Gastroesophageal sphincter (tissue), 4 donors: ENCODE results near the gene MTFP1. TPM values are rescaled to one million over a fixed set of nuclear protein-coding genes. Genes with fewer than 3 reads are reported as not detected.

Source experiments
- ATAC-seq: fragments of 150-250 bp; one replicate; pipeline ENCODE4 v1.9.1; 2016; ENCODE audit warnings: mild to moderate bottlenecking, moderate library complexity
- H3K27ac ChIP-seq, 4 donors: fragments of 200-600 bp; sonication (generic) in 3 of 4; 1 replicate in 3 of 4; 2 replicates in 1 of 4; pipeline ENCODE4 v1.5.1; 2016 to 2019
- H3K27me3 ChIP-seq: fragments of 200-600 bp; sonication (generic); one replicate; pipeline ENCODE4 v1.5.1; 2019
- H3K36me3 ChIP-seq, 2 donors: fragments of 200-600 bp; sonication (generic); one replicate each; pipeline ENCODE4 v1.5.1; 2019; ENCODE audit warnings: control low read depth in 1 of 2
- H3K4me1 ChIP-seq, 3 donors: fragments of 200-600 bp; sonication (generic); 1 replicate in 2 of 3; 2 replicates in 1 of 3; pipeline ENCODE4 v1.5.1; 2016 to 2019; ENCODE audit warnings: control low read depth in 2 of 3
- H3K4me3 ChIP-seq, 2 donors: fragments of 200-600 bp; sonication (generic); one replicate each; pipeline ENCODE4 v1.5.1; 2019; ENCODE audit warnings: mild to moderate bottlenecking in 1 of 2, moderate library complexity in 1 of 2
- H3K9me3 ChIP-seq, 3 donors: fragments of 200-600 bp; sonication (generic); one replicate each; pipeline ENCODE4 v1.5.1; 2017 to 2019; ENCODE audit warnings: control low read depth in 2 of 3
- CTCF ChIP-seq, 4 experiments: fragments of 200-600 bp in 2 of 4; fragments of 450-650 bp in 2 of 4; sonication (generic) in 1 of 4; IDR thresholded peaks; one replicate each; pipeline ENCODE4 v1.5.1; 2017 to 2019; ENCODE audit warnings: antibody characterized with exemption in 4 of 4, mild to moderate bottlenecking in 2 of 4, moderate library complexity in 2 of 4
- EP300 ChIP-seq: sonication (generic); formaldehyde crosslinking; IDR thresholded peaks from one replicate; pipeline ENCODE4 v1.6.1; 2017; ENCODE audit warnings: antibody characterized with exemption, mild to moderate bottlenecking
- POLR2A ChIP-seq, 2 donors: fragments of 450-650 bp; IDR thresholded peaks; one replicate each; pipeline ENCODE4 v1.6.1; 2017; ENCODE audit warnings: antibody characterized with exemption in 2 of 2, mild to moderate bottlenecking in 2 of 2, moderate library complexity in 1 of 2
- POLR2AphosphoS5 ChIP-seq: sonication (generic); formaldehyde crosslinking; IDR thresholded peaks from one replicate; pipeline ENCODE4 v1.6.1; 2017; ENCODE audit warnings: antibody characterized with exemption
- WGBS, 2 donors: methylation state at CpG; one replicate each; pipeline ENCODE4 v1.1.5; 2018; ENCODE audit warnings: low coverage in 1 of 2; 5-methylcytosine and 5-hydroxymethylcytosine counted together
- total RNA-seq, 4 donors: library from RNA; depleted of rRNA; stranded (reverse); fragments of >200 nt; gene quantifications; one replicate each; pipeline ENCODE4 v1.1.0, GENCODE V29; 2016

The MTFP1 gene
- total RNA-seq, 4 donors from 2014 or later = 1.1 to 10.3 (median 6.3) TPM

GRCh38 chr22:30408388-30409102, 17.0 kb upstream of the MTFP1 start:
- Histone ChIP-seq H3K4me3 (no peak overlapping the region), H3K4me1 (no peaks in the 10 kb centered on the region), H3K27ac (no peak overlapping the region), H3K36me3 (peaks cover 0 to 84% of the 10 kb centered on the region in 2 donors), H3K27me3 (no peaks in the 10 kb centered on the region), H3K9me3 (no peaks in the 10 kb centered on the region)
- peak; percentile 48 for ATAC-seq
- no peak for TF ChIP-seq EP300
- no peak for TF ChIP-seq CTCF (IDR thresholded peaks at IDR 0.05)
- TF ChIP-seq POLR2AphosphoS5 = no peak
- no peak for TF ChIP-seq POLR2A (IDR thresholded peaks at IDR 0.05)
- 82% methylated on average over 6 of the region's 13 CpGs; no CpG with 5 or more reads in 1 of the 2 donors for WGBS, 2 donors

- no peak for ATAC-seq
- Histone ChIP-seq H3K27me3 (no peaks in the 10 kb centered on the region), H3K4me3 (no peak overlapping the region), H3K36me3 (peaks cover 0 to 97% of the 10 kb centered on the region in 2 donors), H3K9me3 (no peaks in the 10 kb centered on the region), H3K4me1 (no peaks in the 10 kb centered on the region), H3K27ac (no peak overlapping the region)
- WGBS, 2 donors = 84 to 97% methylated on average over 2 to 3 of the region's 3 CpGs
- no peak for TF ChIP-seq CTCF (IDR thresholded peaks at IDR 0.05)
- TF ChIP-seq POLR2AphosphoS5 = no peak
- TF ChIP-seq POLR2A (IDR thresholded peaks at IDR 0.05) = no peak
- TF ChIP-seq EP300 = no peak
These were observed 13.8 kb upstream of the MTFP1 start for GRCh38 chr22:30411780-30412179.

DNA sequence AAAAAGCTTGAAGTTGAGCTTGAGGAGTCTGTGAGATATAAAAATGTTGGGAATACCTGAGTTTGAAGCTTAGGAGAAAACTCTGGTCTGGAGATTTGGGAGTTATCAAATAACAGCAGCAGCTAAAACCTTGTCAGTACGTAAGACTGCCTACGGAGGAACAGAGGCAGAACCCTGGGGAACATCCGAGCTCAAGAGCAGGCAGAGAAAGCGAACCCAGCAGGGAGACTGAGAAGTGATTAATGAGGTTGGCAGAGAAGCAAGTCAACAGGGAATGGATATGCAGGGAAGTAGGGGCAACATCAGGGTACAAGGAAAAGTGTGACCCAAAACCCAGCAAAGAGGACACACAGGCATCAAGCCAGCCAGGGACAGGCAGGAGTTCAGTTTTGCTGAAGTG, 12.6 kb upstream of the MTFP1 start:
- WGBS, 2 donors = 81% methylated on average over 4 of the region's 4 CpGs; no CpG with 5 or more reads in 1 of the 2 donors
- no peaks in the 10 kb centered on the region for H3K27me3 ChIP-seq
- H3K27ac ChIP-seq = no peak overlapping the region
- TF ChIP-seq POLR2AphosphoS5 (no peak), CTCF (IDR thresholded peaks at IDR 0.05) (no peak), EP300 (no peak), POLR2A (IDR thresholded peaks at IDR 0.05) (no peak)
- no peak for ATAC-seq
- H3K4me3 ChIP-seq = no peak overlapping the region
- no peaks in the 10 kb centered on the region for H3K9me3 ChIP-seq
- peaks cover 0 to 97% of the 10 kb centered on the region in 2 donors for H3K36me3 ChIP-seq
- no peaks in the 10 kb centered on the region for H3K4me1 ChIP-seq

GRCh38 chr22:30413745-30414524, 11.6 kb upstream of the MTFP1 start:
- peaks cover 0 to 97% of the 10 kb centered on the region in 2 donors for H3K36me3 ChIP-seq

GRCh38 chr22:30414525-30415047, 11.0 kb upstream of the MTFP1 start:
- Histone ChIP-seq H3K4me3 (no peak overlapping the region), H3K4me1 (peaks cover 0 to under 1% (median 0%) of the 10 kb centered on the region in 3 donors), H3K27ac (no peak overlapping the region), H3K27me3 (no peaks in the 10 kb centered on the region), H3K9me3 (no peaks in the 10 kb centered on the region), H3K36me3 (peaks cover 0 to 97% of the 10 kb centered on the region in 2 donors)
- ATAC-seq = no peak
- TF ChIP-seq POLR2AphosphoS5 = no peak
- no peak for TF ChIP-seq CTCF (IDR thresholded peaks at IDR 0.05)
- TF ChIP-seq EP300 = no peak
- no peak for TF ChIP-seq POLR2A (IDR thresholded peaks at IDR 0.05)
- 71 to 77% methylated on average over 3 to 4 of the region's 4 CpGs for WGBS, 2 donors

More at GRCh38 chr22:30413745-30414524, 11.6 kb upstream of the MTFP1 start:
- no peaks in the 10 kb centered on the region for H3K4me1 ChIP-seq
- no peak overlapping the region for H3K27ac ChIP-seq
- no peaks in the 10 kb centered on the region for H3K9me3 ChIP-seq
- TF ChIP-seq POLR2AphosphoS5 (no peak), EP300 (no peak)
- ATAC-seq = no peak
- no peak overlapping the region for H3K4me3 ChIP-seq
- H3K27me3 ChIP-seq = no peaks in the 10 kb centered on the region
- 88 to 90% methylated on average over 3 to 4 of the region's 5 CpGs for WGBS, 2 donors
